ENCODE data around the gene NOP14.
"Not testable (repeated sequence)": the region's sequence is repeated elsewhere in the genome, so short reads cannot be mapped to it uniquely, and the experiment has no call there.

Gene NOP14

DNA sequence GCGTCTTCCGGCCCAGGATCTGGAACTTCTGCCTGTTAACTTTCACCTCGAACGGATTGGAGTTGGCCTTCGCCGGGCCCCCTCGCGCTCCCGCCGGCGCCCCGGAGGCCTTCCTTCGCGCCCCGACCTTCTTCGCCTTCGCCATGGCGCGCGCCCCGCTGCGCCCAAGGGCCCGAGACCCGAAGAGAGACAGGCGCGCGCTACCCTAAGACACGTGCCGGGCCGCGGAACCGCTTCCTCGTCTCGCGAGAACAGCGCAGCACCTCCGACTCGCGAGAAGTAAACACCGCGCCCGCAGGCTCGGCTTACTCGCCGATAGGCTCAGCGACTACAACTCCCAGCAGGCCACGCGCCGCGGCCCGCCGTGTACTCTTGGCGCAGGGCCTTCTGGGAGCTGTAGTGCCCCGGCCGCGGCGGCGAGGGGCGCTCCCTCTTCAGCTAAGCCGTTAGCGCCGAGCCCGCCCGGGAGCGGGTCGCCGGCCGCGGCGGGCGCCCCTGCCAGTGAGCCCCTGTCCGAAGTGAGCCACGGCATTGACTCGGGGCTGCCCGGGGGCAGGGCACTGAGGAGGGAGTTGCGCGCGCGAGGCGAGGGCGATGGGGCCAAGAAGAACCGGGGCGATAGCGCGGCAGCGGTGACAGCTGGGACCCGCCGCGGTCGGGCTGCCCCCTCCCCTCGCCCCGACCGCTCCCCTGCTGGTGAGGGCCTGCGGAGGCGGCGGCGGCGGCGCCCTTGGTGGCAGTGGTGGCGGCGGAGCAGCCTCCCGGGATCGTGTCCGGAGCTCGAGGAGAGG is at the start of gene NOP14, which contains the start of gene GRK4:
Gene NOP14, minus strand, starts transcription at position 232 of the 791 bp plus-strand sequence. Its CDS starts 87 bp downstream, at position 145.
Gene GRK4, plus strand, starts transcription at position 397 of the 791 bp plus-strand sequence. CDS start 500 bp downstream, outside the sequence.
- peak; percentile 98 for FAIRE-seq
- peak; percentile 96 for DNase-seq (ENCODE audit: insufficient read length, low spot score)

DNA sequence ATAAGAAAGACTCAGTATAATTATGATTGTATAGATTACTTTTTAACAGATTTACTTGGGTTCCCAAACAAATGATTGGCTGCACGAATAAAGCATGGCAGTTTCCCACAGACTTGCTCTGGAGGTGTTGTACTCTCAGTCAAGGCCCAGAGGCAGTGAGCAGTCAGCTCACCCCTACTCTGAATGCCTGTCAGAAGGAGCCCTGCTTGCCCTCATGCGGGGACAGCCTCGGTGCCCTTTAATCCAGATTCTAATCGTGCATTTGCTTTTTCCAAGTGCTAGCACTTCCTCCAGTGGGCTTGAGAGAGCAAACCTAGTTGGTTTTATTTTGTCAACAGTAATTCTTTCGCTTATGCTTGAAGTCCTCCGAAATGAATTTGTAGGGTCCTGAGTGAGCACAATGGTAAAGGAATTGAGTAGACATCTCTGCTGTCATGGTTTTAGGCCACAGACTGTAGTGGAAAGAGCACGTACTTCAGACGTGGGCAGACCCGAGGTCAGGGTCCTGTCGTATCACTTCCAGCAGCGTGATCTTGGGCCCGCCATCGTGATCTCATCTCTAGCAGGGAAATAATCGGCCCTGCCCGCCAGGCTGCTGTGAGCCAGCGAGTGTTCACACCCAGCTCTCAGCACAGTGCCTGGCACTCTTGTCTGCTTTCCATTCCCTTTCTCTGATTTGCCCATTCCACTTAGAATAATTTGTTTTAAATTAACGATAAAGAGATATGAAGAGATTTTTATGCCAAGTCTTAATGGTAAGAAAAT is 48.4 kb upstream of the NOP14 start:
- no peak for DNase-seq (ENCODE audit: insufficient read length, low spot score)
- no peak for FAIRE-seq

DNA sequence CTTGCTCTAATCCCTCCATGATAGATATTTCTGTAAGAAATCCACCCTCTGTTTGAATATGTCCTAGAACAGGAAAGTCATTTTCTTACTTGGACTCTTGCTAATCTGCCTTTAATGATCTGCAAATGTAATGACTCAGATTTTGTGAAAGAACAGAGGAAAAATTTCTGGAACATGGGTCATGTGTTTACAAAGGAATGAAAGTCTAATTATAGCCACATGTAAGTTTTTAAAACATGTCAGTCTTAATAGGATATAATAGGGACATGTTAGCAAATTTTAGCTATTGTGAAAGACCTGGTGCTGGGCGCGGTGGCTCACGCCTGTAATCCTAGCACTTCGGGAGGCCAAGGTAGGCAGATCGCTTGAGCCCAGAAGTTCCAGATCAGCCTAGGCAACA is 47.8 kb upstream of the NOP14 start:
- FAIRE-seq: no peak
- no peak for DNase-seq (ENCODE audit: insufficient read length, low spot score)

DNA sequence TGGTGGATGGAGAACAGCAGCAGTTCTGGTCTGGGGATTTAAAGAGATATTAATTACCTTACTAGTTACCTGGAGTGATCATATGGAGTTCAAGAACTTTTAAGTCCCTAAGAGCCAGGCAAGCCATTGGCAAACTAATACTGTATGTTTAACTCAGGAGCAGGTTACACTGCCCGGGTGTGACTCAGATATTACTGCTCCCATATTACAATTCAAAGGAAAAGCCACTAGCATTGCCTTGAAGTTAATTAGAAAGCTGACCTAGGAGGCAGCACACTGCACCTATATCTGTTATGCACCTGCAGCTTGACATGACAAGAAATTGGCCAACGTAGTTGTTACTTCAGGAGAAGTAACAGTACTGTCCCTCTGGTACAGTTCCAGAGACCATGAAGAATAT is 47.4 kb upstream of the NOP14 start:
- no peak for FAIRE-seq
- no peak for DNase-seq (ENCODE audit: insufficient read length, low spot score)

DNA sequence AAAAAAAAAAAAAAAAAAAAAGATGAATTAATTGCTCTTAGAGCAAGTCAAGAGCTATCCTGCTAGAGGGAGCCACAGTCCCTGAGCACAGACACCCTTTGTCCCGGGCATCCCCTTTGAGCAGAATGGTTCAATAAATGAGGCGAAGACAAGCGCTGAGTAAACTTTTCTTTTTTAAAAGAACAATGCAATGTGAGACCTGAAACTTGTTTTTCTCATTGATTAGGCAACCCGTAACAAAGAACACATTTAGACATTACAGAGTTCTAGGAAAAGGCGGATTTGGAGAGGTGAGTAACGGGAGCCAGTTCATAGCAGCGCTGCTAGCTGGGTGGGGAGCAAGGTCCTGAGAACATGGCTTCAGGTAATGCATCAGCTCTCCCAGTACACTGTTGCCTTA is 46.2 kb upstream of the NOP14 start:
- no peak for DNase-seq (ENCODE audit: insufficient read length, low spot score)
- no peak for FAIRE-seq

DNA sequence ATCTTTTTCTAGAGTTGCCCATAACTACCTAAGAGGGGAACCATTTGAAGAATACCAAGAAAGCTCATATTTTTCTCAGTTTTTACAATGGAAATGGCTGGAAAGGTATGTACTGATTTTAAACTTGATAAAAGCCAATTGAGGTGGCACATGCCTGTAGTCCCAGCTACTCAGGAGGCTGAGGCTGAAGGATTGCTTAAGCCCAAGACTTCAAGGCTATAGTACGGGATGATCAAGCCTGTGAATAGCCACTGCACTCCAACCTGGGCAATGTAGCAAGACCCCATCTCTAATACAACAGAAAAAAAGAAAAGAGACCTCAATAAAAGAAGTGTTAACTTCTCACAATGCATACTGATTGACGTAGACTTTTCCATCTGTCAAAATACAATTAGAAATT is 44.5 kb upstream of the NOP14 start:
- FAIRE-seq: no peak
- no peak for DNase-seq (ENCODE audit: insufficient read length, low spot score)

DNA sequence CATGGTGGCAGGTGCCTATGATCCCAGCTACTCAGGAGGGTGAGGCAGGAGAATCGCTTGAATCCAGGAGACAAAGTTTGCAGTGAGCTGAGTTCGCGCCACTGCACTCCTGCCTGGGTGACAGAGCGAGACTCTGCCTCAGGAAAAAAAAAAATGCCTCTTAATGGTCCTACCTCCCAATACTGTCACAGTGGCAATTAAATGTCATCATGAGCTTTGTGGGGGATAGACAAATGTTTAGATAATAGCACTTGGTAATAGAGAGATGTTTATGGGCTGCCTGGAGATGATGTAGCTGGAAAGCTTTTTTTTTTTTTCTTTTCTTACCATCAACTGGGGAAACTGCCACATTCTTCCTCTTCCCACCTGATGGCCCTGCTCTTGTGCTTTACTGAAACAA is 33.2 kb upstream of the NOP14 start:
- FAIRE-seq (no peak), DNase-seq (ENCODE audit: insufficient read length, low spot score) (no peak)

DNA sequence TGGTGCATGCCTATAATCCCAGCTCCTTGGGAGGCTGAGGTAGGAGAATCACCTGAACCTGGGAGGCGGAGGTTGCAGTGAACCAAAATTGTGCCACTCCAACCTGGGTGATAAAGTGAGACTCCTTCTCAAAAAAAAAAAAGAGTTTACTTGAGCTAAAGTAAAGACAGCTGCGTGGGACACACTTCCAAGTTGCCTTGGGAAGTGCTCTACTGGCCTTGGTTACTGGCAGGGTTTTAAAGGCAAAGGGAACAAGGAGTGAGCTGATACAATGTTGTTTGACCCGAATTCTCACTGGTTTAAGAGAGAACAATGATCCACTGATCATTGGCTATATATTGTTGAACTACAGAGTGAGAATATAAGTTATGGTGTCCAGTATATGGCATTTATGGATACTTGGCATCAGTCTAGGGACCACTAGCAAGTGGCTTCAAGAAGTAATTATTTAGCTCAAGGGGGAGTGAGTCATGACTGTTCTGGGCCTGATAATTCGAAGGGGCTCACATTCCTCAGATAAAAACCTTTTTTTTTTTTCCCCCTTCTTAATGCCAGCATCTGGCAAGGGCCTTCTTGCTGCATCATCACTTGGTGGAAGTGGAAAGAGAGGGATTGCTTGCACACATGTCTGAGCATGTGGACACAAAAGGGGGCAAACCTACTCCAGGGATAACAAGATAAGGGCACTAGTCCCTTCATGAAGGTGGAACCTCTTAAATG is 32.5 kb upstream of the NOP14 start:
- DNase-seq (ENCODE audit: insufficient read length, low spot score) (no peak), FAIRE-seq (no peak)

DNA sequence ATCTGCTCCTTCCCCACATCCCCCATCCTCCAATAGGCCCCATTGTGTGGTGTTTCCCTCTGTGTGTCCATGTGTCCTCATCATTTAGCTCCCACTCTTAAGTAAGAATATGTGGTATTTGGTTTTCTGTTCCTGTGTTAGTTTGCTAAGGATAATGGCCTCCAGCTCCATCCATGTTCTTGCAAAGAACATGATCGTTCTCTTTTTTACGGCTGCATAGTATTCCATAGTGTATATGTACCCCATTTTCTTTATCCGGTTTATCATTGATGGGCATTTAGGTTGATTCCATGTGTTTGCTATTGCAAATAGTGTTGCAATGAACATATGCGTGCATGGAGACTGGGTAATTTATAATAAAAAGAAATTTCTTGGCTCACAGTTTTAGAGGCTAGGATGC is 31.7 kb upstream of the NOP14 start:
- no peak for FAIRE-seq
- DNase-seq (ENCODE audit: insufficient read length, low spot score): no peak

DNA sequence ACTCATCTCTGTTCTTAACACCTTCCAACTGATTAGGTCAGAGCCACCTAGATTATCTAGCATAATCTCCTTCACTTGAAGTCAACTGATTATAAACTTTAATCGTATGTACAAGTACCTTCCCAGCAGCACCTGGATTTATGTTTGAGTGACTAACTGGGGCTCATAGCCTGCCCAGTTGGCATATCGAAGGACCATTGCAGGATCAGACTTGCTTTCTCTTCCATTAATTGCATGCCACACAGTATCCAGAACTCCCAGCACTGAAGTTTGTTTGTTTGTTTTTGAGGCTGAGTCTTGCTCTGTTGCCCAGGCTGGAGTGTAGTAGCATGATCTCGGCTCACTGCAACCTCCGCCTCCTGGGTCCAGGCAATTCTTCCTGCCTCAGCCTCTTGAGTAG is 28.0 kb upstream of the NOP14 start:
- no peak for DNase-seq (ENCODE audit: insufficient read length, low spot score)
- no peak for FAIRE-seq

DNA sequence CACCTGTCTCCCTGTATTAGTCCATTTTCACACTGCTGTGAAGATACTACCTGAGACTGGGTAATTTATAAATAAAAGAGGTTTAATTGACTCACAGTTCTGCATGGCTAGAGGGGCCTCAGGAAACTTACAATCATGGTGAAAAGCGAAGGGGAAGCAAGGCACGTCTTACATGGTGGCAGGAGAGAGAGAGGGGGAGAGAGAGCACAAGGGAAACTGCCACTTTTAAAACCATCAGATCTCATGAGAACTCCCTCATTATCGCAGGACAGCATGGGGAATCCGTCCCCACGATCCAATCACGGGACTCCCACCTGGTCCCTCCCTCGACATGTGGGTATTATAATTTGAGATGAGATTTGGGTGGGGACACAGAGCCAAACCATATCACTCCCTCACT is 20.5 kb upstream of the NOP14 start:
- not testable (repeated sequence) for DNase-seq (ENCODE audit: insufficient read length, low spot score); FAIRE-seq

DNA sequence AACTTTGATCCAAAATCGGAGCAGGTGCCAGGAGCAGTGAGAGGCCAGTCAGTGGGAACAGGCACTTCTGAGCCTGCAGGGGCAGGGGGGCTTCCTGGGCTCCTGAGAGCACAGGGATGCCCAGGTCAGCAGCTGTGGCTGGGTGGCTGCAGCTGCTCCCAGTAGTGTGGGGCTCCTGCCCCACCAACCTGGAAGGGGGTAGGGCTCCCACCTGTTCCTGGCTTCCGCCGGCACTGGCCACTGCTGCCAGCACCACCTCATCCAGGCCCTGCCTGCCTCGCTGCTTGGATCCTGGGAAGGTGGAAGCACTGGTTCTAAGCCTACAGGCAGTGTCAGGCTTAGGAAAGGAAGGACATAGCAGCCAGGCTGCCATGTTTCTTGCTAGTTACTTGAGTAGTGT is 18.8 kb upstream of the NOP14 start:
- DNase-seq (ENCODE audit: insufficient read length, low spot score): no peak
- FAIRE-seq: no peak

DNA sequence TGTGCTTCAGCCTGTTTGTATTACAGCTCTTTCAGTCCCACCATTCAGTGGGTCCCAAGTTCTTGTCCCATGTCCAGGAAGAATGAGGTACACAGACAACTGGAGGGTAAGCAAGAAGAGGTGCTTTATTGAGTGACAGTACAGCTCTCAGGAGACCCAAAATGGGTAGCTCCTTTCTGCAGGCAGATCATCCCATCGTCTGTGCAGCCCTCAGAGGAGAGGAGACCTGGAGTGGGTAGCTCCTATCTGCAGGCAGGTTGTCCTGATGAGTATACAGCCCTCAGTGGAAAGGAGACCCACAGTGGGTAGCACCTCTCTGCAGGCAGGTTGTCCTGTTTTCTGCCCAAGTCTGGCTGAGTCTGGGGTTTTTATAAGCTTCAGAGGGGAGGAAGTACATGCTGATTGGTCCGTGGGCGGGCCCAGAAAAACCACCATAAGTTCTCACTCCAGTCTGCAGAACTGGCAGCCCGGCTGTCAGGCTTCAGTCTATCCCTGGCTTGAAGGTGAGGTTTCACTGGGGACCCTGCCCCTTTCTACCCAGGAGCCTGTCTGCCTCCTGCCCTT is 18.1 kb upstream of the NOP14 start:
- FAIRE-seq: no peak
- no peak for DNase-seq (ENCODE audit: insufficient read length, low spot score)

DNA sequence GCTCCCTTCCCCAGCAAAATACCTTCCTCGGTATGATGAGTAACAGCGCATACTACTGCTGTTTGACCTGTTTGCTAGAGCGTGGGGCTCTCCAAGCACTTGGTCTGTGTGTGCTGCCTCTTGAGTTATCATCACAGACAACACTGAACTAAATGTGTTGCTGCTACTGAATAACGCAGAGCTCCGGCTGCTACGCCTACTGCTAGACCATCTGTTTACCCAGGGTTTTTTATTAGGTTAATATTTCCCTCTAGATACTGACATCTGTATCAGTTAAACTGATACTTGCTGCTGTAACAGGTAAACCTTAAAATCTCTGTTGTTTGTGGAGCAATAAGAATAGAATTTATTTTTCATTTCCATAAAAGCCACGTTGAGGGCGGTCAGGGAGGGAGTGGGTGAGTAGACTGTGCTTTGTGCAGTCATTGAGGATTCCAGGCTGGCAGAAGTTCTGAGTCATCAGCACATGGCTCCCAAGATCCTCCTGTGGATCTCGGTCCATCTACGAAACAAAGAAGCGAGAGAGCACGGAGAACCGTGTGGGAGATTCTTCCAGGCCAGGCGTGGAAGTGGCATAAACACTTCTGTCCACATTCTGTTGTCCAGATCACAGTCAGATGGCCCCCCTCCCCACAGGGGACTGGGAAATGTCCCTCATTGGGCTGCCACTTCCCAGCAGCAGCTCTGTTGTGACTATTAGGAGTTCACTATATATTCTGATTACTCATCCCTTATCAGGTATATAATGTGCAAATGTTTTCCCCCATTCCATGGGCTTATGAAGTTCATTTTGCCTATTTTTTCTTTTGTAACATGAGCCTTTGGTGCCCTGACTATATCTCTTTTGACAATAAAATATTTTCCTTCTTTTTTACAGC is 14.2 kb upstream of the NOP14 start:
- DNase-seq (ENCODE audit: insufficient read length, low spot score): no peak

DNA sequence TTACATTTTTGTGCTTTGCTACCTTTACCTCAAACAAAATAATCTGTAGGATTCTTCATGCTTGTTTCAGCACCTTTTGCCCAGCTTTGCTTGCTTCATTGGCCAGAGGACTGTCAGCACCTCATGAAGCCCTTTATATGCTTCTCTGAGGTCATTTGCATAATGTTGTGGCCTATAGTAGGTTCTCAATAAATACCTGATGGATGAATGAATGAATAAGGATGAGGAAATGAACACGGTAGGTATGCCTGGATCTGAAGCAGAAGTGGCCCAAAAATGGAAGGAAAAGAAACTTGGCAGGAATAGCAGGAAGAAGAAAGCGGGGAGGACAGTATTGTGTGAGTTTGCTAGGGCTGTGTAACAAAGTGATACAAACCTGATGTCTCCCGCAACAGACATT is 8.1 kb upstream of the NOP14 start:
- DNase-seq (ENCODE audit: insufficient read length, low spot score) (no peak), FAIRE-seq (no peak)

More for the DNA sequence above, 14.2 kb upstream of the NOP14 start:
- FAIRE-seq: no peak

DNA sequence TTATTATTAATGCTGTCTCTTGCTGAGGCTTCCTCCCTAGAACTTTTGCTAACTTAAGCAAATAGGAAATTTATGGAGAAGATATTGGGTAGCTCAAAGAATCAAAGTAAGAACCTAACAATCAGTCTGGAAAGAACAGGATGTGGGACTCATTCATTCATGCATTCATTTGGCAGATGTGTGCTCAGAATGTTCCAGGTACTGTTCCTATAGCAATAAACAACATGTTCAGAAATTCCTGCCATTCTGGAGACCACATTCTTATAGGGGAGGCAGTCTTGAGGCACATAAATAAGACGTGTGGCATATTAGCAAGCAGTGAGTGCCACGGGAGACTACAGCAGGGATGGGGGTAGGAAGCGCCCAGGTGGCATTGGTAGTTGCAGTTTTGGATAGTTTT is 5.2 kb upstream of the NOP14 start:
- FAIRE-seq (no peak), DNase-seq (ENCODE audit: insufficient read length, low spot score) (no peak)

DNA sequence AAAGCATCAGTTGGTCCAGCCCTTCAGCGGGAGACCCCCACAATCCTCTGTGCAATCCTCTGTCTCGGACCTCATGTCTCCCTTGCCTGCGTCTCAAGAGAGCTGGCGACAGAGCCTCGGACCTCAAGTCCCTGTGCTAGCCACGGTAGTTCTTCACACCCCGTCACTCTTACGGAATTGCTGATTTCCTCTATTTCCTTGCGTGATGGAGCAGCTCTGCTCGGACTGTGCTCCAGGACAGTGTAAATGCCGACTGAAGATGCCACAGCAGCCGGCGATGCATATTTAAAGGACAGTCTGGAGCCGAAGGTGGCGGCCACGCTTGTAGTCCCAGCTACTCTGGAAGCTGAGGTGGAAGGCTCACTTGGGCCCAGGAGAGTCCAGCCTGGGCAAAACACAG is 2.1 kb upstream of the NOP14 start:
- FAIRE-seq (no peak), DNase-seq (ENCODE audit: insufficient read length, low spot score) (no peak)

DNA sequence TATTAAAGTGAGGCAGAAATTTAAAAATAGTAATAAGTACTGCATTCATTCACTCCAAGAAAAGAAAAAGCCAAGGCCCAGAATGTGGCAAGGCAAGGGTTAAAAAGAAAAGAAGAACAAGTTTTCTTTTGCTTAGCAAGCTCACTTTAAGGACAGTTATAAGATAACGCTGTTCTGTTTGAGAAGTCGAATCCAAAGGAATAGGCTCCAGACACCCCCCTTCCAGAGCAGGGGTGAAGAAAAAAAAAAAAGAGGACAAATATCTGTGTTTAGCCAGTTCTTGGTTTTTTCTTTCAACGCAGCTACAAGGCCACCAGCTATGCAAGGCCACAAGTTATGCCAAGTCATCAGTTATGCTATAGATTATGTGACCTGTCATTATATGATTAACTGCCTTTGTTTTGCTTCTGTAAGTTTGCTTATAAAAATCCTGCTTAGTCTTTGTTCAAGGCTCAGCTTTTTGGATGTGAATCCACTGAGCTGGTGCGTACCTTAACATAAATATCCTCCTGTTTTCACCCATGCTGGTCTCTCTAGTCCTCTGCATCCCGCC is 1.6 kb upstream of the NOP14 start:
- DNase-seq (ENCODE audit: insufficient read length, low spot score) (no peak), FAIRE-seq (peak; percentile 53)

DNA sequence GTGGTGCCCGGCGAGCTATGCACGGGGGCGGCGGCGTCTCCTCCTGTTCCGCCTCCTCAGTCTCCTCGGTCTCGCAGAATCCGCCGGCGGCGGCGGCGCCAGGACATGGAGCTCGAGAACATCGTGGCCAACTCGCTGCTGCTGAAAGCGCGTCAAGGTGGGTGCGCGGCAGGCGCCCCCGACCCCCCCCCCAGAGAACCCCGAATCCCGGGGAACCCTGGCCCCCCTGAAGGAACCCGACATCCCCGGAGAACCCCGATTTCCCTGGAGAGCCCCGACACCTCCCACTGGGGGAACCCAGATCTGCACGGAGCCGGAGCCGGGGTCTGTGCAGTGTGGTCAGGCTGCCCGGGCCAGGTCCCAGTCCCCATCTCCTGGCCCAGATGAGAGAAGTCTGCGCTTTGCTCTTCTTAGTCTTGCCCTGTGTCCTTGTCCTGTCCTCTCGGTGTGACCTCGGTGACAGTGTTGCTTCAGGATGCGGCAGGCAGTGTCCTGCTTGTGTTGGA is 813 bp upstream of the NOP14 start:
- DNase-seq (ENCODE audit: insufficient read length, low spot score) (no peak), FAIRE-seq (peak; percentile 61)
